ENCODE measurements around the gene R3HCC1L.

R3HCC1L gene

DNA sequence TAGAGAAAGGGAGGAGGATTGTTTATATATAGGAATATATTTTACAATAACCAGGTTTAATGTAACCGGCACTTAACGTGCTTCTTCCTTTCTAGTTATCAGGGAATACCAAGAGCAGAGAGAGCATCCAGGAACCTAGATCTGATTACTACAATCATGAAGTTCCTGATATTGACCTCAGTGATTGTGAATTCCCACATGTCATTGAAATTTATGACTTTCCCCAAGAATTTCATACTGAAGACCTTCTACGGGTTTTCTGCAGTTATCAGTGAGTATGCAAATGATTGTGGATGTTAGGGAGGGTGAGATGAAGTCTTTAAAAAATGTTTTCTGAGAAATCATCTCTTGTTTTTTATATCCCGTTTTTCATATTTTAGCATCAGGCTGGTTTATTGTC lies 97.0 kb downstream of the R3HCC1L start:
- no peak for DNase-seq (ENCODE audit: low read depth)

DNA sequence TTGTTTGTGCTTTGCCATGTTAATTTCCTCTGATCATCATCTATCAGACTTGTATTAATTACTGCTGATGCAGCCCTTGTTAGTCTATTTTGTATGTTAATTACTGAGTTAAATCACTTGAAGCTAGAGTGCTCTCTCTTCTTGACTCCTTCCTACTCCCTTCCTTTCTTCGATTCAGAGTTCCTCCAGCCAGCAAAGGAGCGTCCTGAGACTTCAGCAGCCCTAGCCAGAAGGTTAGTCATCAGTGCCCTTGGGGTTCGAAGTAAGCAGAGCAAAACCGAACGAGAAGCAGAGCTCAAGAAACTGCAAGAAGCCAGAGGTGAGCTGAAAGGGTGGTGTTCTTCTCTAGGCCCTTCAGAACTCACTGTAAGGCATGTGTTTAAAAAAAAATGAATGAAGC lies 101.4 kb downstream of the R3HCC1L start:
- peak; percentile 19 for DNase-seq (ENCODE audit: low read depth)

DNA sequence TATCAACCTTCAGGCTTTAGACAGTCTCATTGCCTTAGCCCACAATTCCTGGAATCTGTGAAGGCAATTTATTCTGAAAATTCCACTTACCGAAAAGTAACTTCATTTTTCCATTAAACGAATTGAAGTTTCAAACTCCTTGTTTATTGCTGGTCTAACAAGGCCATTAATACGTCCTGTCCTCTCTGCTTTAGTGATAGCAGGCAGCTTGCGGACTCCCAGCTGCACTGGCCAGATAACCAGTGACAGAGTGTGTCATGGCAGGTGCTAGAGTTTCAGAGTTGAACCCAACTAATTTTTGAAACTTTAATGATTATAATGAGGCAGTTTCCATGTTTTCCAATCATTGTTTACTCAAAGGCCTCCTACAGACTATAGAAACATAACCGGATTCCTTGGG lies 102.4 kb downstream of the R3HCC1L start:
- DNase-seq (ENCODE audit: low read depth) = no peak

DNA sequence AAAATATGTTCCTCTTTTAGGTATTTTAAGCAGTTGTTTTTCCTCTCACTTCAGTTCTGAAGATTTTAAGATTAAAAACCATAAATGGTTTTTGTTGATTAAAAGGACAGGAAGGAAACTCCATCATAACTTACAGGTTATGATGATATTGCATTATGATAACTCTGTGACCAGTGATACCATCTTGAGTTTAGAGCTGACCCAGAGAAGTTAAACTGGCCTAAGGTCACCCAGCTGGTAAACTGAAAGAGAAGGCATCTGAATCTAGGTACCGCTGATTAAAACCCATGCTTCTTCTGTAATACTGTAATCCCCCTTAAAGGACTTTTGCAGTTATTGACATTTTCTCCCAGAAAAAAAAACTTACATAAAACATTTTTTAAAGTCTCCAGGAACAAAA lies 103.9 kb downstream of the R3HCC1L start:
- DNase-seq (ENCODE audit: low read depth) = no peak

DNA sequence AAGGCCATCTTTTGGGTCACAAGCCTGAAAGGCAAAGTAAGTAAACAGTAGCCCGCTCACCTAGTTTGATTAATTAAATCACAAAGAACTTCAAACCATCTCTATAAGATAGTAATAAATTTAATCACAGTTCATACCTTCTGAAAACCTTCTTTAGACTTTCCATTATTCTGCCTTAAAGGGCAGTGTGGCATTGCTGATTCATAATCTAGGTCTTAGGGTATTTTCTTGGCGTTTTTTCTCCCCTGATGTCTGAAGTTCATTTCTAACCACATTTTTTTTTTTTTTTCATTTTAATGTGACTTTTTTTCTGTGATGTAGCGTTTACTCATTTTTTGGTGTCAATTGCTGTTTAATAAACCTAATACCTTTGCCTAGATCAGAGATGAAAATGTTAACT lies 106.1 kb downstream of the R3HCC1L start:
- no peak for DNase-seq (ENCODE audit: low read depth)

DNA sequence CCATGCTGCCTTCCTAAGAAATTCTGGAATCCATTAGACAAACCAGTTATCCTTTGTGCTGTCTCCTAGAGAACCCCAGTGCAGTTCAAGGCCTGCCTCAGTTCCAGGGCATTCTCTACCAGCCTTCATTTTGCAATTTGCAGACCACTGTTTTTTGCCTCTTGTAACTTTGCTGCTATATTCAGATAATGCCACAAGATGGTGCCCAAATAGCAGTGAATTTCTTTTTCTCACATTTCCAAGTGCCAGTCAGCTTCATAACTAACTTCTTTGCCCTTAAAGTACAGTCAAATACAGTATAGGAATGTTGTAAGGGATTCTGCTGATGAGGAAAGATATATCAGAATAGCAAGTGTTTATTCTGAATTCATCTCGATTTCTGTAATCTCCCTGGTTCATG lies 108.4 kb downstream of the R3HCC1L start:
- DNase-seq (ENCODE audit: low read depth) = peak; percentile 59

DNA sequence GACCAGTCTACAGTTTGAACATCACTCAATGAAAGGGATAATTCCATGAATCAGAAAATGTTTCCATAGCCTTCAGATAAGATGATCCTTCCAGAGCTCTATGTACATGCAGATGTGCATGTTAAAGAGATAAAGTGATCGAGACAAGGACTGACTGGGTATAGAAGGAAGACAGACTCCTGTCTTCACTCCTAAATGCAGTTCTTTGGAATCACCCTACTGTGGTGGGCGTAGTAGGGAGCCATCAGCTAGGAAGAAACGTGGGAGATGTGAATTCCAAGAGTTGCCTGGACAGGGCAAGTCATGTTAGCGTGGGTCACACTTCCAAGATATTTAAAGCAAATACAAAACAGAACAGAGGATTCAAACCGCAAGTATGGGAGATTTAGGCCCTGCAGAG lies 109.7 kb downstream of the R3HCC1L start:
- no peak for DNase-seq (ENCODE audit: low read depth)

DNA sequence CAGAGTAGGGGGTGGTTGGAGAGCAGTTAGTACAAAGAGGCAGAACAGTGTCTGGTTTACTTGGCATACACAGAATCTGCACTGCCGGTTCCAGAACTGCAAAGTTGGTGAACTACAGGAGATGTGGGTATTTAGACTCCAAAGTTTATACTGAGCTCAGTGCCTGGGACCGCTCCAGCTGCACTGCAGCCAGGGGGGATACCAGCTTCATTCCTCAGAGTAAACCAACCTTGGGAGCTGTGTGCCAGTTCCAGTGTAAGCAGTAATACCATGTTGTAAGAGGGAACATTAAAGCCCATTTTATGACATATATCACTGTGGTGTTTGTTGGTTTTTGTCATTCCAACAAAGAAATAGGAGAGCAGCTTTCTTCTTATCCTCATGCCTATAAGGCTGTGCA lies 110.1 kb downstream of the R3HCC1L start:
- DNase-seq (ENCODE audit: low read depth) = no peak

DNA sequence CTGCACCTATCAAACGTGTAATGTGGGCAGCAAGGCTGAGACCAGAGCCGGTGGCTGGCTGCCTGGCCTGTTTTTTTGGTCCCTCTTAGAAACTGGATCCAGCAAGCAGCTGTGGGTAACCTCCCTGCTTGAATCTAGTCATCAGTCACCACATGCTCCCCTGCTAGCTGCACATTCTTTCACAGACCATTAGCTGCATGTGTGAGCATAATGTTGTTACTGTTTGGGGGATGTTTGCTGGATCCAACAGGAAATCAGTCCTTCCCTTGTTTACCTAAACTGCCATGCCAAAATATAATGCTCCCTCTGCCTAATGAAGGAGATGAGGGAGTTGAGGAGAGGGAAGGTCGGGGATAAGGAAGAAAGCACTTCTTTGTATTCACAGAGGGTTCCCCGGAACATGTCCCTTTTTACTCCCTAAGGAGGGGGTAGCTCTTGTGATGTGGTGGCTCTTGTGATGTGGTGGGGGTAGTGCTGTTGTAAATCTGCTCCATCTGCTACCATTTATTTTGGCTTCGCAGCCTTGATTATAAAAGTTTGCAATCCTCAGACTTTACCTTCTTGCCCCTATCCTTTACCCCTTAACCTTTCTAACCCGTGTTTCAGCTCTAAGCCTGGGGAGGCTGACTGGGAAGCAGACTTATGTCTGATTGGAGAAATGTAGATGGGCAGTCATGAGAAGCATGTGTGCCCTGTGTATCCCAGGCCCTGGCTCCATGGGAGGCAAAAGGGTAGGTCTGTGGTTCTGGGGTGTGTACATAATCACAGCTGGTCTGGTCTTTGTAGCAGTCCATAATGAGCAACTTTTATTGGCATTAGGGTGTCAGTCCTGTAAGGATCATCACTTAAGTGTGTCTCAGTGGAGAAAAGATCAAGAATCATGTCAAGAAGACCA lies 112.7 kb downstream of the R3HCC1L start:
- peak; percentile 75 for DNase-seq (ENCODE audit: low read depth)

DNA sequence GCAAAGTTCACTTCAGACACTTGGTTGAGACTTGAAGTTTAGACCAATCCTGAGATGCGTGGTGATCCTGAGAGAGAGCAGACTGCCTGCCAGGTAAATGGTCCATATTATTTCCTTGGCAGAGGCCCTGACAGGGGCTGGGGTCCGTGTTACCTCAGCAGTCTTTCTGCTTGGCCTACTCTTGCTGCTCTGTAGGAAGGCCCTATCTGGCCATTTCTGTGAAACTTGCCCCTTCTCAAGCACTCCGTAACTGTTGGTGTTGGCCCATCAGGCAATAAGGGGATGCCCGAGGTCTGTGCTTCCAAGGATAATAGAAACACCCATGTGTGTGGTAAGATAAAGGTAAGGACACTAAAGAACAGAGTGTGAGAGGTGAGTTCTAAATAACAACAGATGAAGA lies 113.6 kb downstream of the R3HCC1L start:
- DNase-seq (ENCODE audit: low read depth) = no peak

DNA sequence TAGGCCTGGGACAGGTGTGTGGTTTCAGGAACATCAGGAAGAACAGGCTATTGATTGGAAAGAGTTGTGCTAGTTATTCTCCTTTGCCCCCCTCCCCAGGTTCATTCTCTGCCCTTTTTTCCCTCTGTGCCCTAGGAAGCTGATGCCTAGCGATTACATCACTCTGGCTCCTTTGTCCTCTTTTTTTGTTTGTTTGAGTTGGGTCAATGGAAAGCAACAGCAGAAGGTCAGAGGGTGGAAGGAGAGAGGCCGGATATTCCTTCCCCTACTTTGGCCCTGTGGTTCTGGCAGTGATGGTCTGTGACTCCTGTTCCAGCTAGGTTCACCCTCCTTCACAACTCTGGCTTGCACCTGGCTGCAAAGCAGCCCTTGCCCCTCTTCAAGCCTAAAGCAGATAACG lies 114.7 kb downstream of the R3HCC1L start:
- no peak for DNase-seq (ENCODE audit: low read depth)

DNA sequence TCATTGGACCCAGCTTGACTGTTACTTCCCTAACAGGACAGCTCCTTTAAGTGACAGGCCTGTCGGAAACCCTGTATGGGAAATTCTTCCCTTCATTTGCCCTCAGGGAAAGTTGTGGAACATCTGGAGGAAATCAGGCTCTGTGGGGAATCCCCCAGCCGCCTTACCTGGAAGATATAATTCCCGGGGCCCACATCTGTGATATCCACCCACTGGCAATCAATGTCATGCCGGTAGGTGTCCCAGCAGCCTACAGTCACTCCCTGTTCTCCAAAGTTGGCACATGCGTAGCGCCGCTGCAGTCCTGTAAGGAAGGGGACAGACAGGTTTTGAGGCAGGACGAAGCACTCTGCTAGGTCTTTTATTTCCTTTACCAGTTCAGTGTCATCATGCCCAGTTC lies 116.9 kb downstream of the R3HCC1L start:
- DNase-seq (ENCODE audit: low read depth) = no peak

DNA sequence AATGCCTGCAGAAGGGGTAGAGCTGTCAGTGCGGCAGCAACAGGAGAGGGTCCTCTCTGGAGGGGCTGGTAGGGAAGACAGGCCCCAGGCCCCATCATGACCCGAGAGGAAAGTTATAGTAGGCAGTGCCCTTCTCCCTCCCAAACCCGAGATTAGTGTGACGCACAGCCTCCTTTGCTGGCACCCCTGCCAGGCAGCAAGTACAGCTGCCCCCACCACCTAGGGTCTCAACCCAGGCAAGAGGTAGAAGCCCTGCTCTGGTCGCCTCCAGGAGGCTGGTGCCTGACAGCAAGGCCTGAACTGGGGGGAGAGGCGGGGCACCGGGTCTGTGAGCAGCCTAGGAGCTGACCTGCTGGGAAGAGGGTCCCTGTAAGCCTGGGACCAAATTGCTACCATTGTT lies 118.0 kb downstream of the R3HCC1L start:
- no peak for DNase-seq (ENCODE audit: low read depth)

DNA sequence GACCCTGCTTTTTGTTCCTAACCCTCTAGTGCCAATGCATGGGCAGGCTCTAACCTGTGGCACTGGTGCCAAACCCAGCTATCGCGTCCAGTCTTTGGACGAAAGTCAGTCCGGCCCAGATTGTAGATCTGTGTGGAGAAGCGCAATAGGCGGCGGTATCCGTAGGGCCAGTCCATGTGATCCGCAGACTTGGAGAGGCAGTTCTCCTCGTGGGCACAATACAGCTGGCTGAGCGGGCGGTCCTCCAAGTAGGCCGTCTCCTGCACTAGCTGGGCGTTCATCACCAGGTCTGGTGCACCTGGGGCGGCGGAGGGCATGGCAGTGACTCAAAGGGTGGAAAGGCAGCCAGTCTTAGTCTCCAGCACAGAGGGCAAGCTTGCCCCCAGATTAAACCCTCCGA lies 119.0 kb downstream of the R3HCC1L start:
- DNase-seq (ENCODE audit: low read depth) = no peak

DNA sequence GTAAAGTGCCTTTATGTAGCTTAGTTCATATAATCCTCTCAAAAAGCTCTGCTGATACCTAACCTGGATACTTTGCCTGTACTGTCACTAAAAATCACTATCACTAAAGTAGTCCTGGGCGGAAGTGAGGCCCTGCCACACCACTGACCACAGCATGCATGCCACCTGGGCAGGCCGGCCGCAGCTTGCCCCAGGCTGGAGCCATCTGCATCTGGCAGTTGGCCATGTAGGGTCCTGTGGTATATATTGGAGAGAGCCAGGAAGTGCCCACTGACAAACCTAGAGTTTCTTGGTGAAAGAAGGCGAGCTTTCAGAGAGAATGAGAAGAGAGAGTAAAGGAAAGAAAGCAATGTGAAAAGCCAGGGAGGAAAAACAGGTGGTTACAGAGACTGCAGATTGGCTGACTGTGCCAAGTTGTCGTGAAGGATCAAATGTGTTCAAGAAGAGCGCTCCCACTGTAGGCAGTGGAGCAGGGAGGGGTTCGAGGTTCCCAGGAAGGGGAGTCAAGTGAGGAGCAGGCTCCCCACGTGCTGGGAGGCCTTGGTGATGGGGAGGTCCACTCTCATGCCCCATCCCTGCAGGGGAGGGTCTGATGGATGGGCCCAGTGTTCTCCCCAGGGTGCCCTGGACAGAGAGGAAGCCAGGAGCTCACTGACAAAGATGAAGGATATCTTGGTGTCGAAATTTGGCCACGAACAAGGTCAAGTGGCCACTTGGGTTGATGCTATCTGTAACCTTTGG lies 119.9 kb downstream of the R3HCC1L start:
- DNase-seq (ENCODE audit: low read depth) = no peak

DNA sequence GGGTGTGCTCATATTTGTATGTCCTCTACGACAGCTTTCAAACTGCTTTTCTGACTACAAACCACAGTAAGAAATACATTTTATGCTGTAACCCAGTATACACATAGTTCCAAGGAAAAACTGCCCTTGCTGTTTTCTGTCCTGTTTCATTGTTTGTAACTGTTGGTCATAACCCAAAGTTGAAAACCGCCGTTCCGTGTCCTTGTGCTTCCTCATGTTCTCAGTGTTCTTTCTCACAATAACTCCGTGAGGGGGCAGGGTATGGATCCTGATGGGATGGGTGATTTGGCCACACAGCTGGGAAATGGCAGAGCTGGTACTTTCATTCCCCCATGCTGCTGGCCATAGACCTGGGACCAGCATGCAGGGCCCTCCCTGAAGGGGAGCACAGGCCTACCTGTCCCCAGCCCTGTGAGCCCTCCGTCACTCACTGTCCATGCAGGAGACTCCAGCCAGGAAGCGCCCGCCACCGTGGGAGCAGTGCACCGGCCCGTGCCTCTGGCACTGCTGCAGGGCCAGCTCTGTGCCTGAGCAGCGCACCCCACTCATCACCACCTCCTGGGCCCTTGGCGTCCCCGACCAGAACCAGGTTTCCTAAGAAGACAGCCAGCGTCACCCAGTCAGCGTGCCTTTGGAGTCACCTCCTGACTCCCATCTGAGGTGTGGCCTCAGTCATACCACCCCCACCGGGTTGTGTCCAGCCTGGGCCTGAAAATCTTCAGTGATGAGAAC lies 120.9 kb downstream of the R3HCC1L start:
- no peak for DNase-seq (ENCODE audit: low read depth)

DNA sequence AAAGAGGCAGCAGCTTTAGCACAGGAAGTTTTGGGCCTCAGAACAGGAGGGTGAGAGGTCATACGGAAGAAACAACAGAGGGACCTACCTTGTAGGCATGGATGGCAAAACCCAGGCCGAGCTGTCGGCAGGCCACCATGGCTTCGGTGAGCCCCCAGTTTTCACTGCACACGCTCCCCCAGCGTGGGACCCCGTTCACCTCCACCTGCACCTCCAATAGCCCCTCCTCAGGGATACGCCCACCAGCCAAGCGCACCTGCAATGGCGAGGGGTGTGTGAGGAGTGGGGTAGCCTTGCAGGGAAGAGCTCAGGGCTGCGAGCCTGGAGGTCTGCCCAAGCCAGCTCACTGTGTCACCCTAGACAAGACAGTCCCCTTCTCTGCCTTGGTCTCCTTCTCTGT lies 122.2 kb downstream of the R3HCC1L start:
- DNase-seq (ENCODE audit: low read depth) = no peak

DNA sequence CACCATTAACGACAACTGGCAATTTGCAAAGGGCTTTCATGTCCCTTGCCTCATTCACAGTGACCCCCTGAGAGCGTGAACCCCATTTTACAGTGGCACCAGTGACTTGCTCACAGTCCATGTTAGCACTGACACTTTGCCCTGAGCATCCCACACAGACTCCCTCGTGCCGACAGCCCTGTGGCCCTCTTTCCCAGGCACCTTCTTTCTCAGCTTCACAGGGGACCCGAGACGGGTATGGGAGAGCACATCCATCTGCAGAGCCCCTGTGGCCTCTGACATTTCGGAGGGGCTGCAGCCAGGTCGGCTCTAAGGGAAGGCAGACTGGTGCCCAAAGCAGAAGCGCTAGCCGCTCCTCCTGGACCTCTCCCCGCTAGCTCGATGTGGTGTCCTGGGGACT lies 122.7 kb downstream of the R3HCC1L start:
- no peak for DNase-seq (ENCODE audit: low read depth)

DNA sequence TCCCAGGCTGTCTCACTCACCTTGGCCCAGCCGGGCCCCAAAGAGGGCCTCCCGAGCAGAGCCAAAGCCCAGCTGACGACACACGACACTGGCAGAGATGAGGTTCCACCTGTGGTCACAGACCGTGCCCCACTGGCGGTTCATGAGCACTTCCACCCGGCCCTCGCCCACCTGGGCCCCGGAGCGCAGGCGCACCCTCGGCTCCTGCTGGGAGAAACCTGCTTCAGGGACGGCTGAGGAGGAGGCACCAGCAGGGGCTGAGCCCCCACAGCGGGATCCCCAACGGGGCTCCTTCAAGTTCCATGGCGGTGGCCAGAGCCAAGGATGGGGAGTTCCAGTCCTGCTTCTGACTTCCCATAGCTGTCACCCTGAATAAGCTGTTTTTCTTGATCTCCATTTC lies 123.5 kb downstream of the R3HCC1L start:
- no peak for DNase-seq (ENCODE audit: low read depth)

DNA sequence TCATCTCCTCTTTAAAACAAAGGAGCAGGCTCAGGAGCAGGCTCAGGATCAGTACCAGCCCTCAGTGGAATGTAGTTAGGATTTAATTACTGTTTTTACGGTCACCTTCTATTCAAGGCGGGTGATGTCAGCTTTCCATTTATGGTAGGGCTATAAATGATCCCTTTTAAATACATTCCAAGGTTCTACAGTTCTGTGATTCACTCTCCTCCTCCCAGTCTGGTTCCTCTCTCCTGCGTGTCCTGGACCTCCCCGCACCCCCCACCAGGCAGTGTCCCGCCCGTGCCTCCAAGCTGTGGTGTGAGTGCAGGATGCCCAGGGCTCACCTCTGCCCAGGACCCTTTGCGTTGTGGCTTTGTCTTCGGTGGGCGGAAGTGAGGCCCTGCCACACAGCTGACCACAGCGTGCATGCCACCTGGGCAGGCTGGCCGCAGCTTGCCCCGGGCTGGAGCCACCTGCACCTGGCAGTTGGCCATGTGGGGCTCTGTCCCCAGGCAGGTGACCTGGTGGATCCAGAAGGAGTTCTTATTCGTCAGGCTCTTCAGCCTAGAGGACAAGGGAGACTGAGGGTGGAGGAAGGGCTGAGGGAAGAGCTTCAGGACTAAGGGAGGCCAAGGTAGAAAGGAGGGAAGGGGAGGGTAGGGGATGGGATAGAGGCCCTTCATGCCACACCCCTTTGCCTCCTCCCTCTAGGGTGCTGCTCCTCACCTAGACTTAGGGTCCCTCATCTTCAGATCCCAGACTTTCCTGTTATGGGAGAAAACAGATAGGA lies 124.4 kb downstream of the R3HCC1L start:
- DNase-seq (ENCODE audit: low read depth) = peak; percentile 82

DNA sequence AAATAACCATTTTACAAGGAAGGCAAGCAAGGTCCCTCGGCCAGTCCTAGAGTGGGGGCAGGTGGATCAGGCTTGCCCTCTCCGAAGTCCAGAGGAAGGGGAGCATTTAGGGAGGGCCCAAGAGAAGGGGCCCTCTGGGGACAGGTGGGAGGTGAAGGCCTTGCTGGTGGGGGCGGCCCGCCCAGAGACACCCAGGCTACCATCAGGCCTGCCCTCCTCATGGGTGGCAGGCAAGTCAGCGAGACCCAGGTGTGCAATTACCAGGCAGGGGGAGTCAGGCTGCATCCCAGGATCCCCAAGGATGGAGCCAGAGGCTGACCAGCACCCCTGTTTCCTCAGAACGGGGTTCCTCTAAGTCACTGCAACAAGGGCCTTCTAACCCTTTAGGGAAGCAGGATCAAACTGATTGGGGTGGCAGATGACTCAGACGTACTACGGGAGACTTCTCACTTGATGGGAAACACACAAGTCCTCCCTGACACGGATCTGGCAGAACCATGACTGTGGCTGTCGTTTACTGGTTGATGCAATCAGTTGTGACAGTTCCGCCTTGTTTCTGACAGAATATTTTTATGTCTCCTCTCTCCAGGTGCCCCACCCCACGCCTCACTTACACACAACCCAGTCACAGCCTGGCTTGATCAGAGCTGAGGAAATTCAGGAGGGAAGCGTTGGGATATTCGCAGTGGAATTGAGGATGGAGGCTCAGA lies 125.3 kb downstream of the R3HCC1L start:
- DNase-seq (ENCODE audit: low read depth) = peak; percentile 54
